ENCODE data around the gene SMARCC2.

DNA sequence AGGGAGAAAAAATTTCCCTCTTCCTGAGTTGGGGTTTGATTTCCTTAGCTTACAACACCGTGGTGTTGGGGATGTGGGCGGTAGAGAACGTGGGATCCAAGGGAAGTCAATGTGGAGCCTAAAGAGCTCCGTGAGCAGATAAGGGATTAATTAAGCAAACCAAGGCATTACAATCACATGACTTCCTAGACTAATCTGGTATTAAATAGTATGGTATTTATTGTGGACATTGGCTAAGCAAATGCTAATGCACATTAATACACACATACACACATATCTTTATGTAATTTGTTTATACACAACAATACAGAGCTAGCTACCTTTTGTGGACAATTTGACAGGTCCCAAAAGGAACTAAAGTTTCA, 33.2 kb upstream of the SMARCC2 start:
- TF ChIP-seq, protein P1, sequence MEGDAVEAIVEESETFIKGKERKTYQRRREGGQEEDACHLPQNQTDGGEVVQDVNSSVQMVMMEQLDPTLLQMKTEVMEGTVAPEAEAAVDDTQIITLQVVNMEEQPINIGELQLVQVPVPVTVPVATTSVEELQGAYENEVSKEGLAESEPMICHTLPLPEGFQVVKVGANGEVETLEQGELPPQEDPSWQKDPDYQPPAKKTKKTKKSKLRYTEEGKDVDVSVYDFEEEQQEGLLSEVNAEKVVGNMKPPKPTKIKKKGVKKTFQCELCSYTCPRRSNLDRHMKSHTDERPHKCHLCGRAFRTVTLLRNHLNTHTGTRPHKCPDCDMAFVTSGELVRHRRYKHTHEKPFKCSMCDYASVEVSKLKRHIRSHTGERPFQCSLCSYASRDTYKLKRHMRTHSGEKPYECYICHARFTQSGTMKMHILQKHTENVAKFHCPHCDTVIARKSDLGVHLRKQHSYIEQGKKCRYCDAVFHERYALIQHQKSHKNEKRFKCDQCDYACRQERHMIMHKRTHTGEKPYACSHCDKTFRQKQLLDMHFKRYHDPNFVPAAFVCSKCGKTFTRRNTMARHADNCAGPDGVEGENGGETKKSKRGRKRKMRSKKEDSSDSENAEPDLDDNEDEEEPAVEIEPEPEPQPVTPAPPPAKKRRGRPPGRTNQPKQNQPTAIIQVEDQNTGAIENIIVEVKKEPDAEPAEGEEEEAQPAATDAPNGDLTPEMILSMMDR (IDR thresholded peaks at IDR 0.05; ENCODE audit: low read length), result no peak
- no peak for TF ChIP-seq EZH2 (optimal IDR thresholded peaks at IDR 0.05; ENCODE audit: low read depth, low read length)

Data from MM.1S (cell line).